NCI-H748 (cell line): ENCODE results near the gene DSE.

Source experiments
- DNase-seq: peaks from one replicate; lab custom pipeline; 2025; ENCODE audit not compliant: unreplicated experiment; lab: John Stamatoyannopoulos, UW

Gene DSE

DNA sequence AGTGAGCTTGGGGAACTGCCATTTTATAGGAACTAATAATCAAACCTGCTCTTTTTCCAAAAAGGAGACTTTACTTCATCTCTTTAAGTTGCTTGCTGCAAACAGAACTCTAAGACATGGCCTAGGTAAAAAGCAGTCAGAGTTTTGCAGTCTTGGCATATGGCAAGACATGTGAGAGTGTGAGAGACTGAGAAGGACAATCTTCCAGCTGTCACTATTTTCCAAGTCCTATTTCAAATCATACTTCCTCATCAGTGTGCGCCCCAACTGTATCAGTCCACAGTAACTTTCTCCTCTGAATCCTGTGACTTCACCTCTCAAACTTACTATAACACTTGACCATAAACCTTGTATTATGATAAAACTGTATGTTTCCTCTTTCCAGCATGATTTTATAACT is 100.8 kb downstream of the DSE start:
- no peak for DNase-seq

DNA sequence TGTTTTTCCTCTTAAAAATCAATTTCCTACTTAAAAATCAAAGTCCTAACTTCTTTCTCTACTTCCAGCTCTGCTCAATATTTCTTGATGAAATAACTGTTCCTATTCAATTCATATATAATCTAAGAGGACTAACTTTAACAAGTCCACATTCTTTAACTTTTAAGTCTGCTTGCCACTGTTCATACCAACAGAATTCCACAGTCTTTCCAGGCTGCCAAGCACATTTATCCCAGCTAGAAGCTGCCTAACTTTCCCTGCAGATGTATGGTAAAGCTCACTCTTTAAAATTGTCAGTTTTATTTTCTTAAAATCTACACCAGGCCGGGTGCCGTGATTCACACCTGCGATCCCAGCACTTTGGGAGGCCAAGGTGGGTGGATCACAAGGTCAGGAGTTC is 102.0 kb downstream of the DSE start:
- DNase-seq, result no peak

DNA sequence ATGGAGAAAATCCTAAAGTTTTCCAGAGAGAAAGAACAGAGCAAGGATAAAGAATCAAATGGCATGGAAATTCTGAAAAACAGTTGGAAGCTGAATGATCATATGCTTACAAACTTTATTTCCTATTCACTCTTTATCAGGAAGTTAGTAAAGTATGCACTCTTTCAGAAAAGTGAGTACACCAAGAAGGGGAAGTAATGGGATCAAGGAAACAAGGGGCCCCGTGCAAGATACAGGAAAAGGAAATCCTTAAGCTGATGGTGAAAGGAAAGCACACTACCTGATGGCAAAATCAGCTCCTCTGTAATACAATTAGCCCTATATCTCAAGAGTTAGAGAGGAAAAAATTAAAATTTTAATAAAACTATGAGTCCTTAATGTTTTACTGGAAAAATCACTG is 104.4 kb downstream of the DSE start:
- no peak for DNase-seq

DNA sequence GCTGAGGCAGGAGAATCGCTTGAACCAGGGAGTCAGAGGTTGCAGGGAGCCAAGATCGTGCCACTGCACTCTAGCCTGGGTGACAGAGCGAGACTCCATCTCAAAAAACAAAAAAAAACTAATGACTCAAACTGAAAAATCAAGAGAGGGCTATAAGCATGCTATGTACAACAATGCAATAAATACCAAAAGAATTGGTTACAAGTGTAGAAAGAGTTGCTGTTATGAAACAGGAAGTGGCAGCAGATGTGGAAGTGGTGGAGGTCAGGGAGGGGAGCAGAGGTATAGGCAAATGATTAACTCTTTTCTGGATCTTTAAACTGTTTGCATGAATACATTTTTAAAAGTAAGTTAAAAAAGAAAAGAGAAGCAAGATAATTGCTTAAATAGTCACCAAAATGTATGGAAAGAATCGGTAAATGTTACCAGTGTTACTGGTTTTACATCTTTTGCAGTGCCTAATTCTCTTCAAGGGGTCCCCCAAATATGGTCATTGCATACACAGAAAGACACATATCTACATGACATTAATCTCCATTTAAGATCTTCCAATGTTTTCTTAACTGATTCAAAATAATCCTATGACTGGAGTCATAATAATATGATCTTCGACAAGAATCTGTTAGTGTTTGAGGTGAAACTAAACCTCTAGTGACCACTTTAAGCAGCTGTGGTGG is 105.4 kb downstream of the DSE start:
- DNase-seq, result no peak

DNA sequence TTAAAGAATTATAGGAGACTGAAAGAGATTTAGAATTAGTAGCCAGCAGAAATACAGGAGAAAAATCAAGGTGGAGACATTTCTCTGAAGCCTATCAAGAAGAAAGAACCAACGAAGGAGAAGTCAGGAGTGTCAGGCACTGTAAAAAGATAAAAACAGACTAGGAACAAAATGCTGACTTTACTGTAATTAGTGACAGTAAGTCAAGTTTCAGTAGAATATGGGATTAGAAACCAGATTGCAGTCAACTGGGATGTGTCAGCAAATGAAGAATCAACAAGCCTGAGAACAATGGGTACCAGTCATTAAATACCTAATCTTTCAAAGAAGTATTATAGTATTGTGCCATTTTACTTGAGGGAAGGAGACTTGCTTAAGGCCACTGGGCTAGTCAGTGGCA is 112.0 kb downstream of the DSE start:
- no peak for DNase-seq

DNA sequence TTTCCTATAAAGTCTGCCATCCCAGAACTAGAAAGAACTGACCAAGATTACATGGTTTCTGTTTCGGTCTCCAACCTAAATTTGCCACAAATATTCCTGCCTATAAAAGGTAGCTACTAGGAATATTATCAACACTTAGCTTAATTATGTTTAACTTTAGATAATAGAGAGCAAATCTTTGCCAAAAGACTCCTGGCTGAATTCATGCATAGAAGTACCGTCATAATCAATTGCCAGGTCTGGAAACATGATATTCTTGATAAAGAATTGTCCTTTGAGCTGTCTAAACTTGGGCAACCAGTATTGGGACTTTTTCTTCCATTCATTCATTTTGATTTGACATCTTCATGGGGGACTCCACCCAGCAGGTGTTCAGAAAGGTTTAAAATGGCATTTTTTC is 112.9 kb downstream of the DSE start:
- no peak for DNase-seq

DNA sequence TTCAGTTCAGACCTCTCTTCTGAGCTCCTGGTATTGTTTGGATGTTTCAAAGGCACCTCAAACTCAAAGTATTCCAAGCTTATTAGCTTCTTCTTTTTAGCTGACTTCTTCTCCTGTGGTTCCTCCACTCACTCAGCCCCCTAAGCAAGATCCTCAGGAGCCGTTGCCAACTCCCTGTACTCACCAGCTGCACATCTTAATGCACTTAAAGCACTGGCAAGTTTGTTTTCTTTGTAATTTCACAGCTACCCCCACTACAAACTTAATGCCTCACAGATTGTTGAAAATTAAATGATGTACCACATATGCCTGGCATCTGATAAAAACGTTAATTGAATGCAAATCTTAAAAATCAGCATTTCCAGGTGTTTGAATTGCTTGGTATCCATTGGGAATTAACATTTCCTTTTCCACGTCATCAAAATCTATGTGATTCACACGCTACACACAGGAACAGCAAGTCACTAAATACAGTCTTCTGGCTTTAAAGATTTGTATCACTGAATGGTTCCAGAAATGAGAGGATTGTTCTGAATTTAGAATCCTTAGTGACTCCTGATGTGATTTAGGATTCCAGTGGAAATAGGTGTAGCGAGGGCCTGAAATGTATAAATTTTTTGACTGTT is 114.9 kb downstream of the DSE start:
- no peak for DNase-seq

DNA sequence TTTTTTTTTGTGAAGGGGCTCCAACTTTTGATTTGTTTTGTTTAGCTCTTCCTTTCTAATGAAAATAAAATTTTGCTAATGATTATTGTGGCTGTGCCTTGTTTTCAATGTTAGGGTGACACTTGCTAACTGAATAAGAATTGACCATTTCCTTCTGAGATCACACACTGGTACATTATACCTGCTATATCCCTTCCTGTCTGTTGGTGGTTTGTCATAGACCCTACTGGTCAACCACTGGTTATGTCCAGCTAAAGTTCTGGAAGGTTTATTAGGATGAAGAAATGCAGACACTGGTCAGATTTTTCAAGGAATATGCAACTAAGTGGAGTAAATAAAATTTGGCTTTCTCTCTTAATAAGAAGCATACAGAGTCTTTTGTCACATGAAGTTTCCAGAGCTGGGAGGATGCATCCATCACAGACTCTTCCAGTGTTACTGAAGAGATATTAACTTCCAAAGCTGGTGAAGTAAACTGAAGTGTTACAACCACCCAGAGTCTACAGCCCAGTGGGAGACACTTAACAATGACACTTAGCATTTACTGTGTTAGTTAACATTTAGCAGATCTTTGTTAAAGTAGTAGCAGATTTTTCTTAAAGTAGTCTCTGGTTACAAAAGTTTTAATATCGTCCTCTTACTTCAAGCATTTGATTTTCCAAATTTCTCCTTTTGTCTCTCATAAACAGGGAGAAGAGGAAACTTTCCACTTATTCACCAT is 121.0 kb downstream of the DSE start:
- no peak for DNase-seq

DNA sequence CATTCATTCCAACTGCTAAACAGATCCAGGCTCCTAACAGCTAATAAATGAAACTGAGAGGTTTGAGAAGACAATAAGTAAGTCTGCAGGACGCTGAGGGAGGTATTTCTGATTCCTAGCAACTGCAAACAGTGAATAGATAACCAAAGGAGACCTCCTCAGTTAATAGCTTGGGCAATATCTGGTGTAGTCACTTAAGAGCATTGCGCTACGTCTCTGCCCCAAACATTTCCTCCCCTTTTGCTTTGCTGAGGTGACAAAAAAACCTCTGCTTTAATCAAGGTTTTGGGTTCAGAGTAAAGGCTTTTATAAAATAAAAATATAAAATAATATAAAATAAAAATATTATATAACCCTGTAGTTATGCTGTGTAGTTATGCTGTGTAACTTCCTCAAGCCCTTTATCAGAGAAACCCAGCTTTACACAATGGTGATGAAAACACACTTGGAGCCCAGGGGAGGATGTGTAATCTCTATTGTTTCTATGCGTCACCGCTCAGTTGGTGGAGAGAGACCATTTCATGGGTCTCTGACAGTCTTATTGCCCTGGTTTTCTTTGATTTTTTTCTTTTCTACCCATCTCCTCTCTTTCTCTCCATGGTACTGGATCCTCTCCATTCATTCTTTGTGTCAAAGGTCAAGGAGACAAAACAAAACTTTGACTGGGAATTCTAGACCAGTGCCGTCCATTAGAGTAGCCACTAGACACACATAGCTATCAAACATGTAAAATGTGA is 121.8 kb downstream of the DSE start:
- DNase-seq, result no peak
